HEK293 (cell line): ENCODE results near the gene TMCC1.
"Not testable (repeated sequence)": the region's sequence is repeated elsewhere in the genome, so short reads cannot be mapped to it uniquely, and the experiment has no call there.

Experiments
- CTCF ChIA-PET: fragments of 350-600 bp; formaldehyde crosslinking; extraction: SDS; loops from one replicate; lab custom pipeline; 2021; ENCODE audit warnings: antibody characterized with exemption; lab: Yijun Ruan, JAX
- POLR2A ChIA-PET: fragments of 300-600 bp; formaldehyde crosslinking; extraction: SDS; loops from one replicate; lab custom pipeline; 2020; ENCODE audit warnings: antibody characterized with exemption, inconsistent platforms; lab: Yijun Ruan, JAX
- H3K27ac ChIP-seq: fragments of 200-500 bp; sonication (Bioruptor generic); 2 replicates; pipeline ENCODE4 v1.5.1; 2014; ENCODE audit warnings: low read depth, low read length, control low read depth, inconsistent platforms; ENCODE audit errors: extremely low read depth
- H3K36me3 ChIP-seq, 2 experiments: fragments of 200-500 bp in 1 of 2; sonication (Bioruptor generic) in 1 of 2; 1 replicate in 1 of 2; 2 replicates in 1 of 2; pipeline ENCODE4 v1.5.1; 2014 to 2017; ENCODE audit warnings: inconsistent platforms in 2 of 2, low read length in 2 of 2; ENCODE audit not compliant: control insufficient read depth in 2 of 2, insufficient read depth in 1 of 2
- H3K4me1 ChIP-seq: fragments of 200-500 bp; sonication (Bioruptor generic); 2 replicates; pipeline ENCODE4 v1.5.1; 2014; ENCODE audit warnings: mild to moderate bottlenecking, low read length, inconsistent platforms; ENCODE audit not compliant: control insufficient read depth, insufficient read depth
- H3K4me3 ChIP-seq: 2 replicates; pipeline ENCODE4 v1.5.1; 2011; ENCODE audit warnings: low read depth, mild to moderate bottlenecking, control low read depth, low read length, moderate library complexity
- H3K9me3 ChIP-seq: fragments of 200-500 bp; sonication (Bioruptor generic); 2 replicates; pipeline ENCODE4 v1.5.1; 2014; ENCODE audit warnings: low read depth, low read length, inconsistent platforms; ENCODE audit not compliant: control insufficient read depth, insufficient read depth
- BCL11A ChIP-seq: fragments of 450-650 bp; formaldehyde crosslinking; IDR thresholded peaks from 2 replicates; pipeline ENCODE4 v1.5.1; 2016; ENCODE audit warnings: low read depth, missing biosample characterization, missing genetic modification characterization
- GFI1B ChIP-seq: fragments of 450-650 bp; formaldehyde crosslinking; IDR thresholded peaks from 2 replicates; pipeline ENCODE4 v1.5.1; 2016; ENCODE audit warnings: missing biosample characterization, missing genetic modification characterization
- SETDB1 ChIP-seq: IDR thresholded peaks from one replicate; pipeline ENCODE4 v1.6.1; 2017; ENCODE audit warnings: mild to moderate bottlenecking, low read length, moderate library complexity, mixed read lengths; ENCODE audit not compliant: insufficient read length
- ZNF174 ChIP-seq: fragments of 450-650 bp; formaldehyde crosslinking; IDR thresholded peaks from 2 replicates; pipeline ENCODE4 v1.5.0; 2017; ENCODE audit warnings: missing biosample characterization, mild to moderate bottlenecking, missing genetic modification characterization
- ZNF24 ChIP-seq: fragments of 450-650 bp; formaldehyde crosslinking; IDR thresholded peaks from 2 replicates; pipeline ENCODE4 v1.5.1; 2016; ENCODE audit warnings: missing biosample characterization, missing genetic modification characterization
- ZNF426 ChIP-seq: fragments of 450-650 bp; formaldehyde crosslinking; IDR thresholded peaks from 2 replicates; pipeline ENCODE4 v1.5.1; 2017; ENCODE audit warnings: missing biosample characterization, missing genetic modification characterization, mild to moderate bottlenecking, inconsistent platforms, moderate library complexity
- ZNF433 ChIP-seq: fragments of 450-650 bp; formaldehyde crosslinking; IDR thresholded peaks from 2 replicates; pipeline ENCODE4 v1.5.1; 2016; ENCODE audit warnings: missing biosample characterization, missing genetic modification characterization, low read depth
- ZNF791 ChIP-seq: fragments of 450-650 bp; formaldehyde crosslinking; IDR thresholded peaks from 2 replicates; pipeline ENCODE4 v1.5.1; 2016; ENCODE audit warnings: missing biosample characterization, missing genetic modification characterization
- ZNF843 ChIP-seq: fragments of 450-650 bp; formaldehyde crosslinking; IDR thresholded peaks from 2 replicates; pipeline ENCODE4 v1.5.1; 2016; ENCODE audit warnings: missing biosample characterization, missing genetic modification characterization
- TF ChIP-seq, protein P1 (sequence below): fragments of 450-650 bp; formaldehyde crosslinking; IDR thresholded peaks from 2 replicates; pipeline ENCODE4 v1.5.1; 2016; ENCODE audit warnings: missing biosample characterization, missing genetic modification characterization

The TMCC1 gene

DNA sequence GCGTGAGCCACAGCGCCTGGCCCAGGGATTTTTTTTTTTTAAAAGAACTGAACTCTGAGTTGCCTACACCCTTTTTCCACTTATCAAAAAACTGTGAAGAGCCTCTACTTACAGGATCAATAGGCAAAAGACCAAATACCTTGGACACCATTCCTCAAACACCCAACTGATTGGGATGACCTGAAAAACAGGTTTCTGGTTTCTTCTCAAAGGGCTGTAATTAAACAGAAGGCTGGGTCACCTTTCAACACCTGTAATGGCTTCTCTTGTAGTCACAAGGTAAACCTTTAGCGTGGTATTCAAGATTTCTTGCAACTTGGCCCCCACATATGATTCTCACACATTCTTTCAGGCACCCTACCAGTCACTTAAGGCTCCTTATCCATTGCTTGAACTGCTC lies 248.7 kb downstream of the TMCC1 start (continued):
- TF ChIP-seq BCL11A (tag by site-specific recombination) = no peak
- TF ChIP-seq, all 188 proteins: peak for 0

DNA sequence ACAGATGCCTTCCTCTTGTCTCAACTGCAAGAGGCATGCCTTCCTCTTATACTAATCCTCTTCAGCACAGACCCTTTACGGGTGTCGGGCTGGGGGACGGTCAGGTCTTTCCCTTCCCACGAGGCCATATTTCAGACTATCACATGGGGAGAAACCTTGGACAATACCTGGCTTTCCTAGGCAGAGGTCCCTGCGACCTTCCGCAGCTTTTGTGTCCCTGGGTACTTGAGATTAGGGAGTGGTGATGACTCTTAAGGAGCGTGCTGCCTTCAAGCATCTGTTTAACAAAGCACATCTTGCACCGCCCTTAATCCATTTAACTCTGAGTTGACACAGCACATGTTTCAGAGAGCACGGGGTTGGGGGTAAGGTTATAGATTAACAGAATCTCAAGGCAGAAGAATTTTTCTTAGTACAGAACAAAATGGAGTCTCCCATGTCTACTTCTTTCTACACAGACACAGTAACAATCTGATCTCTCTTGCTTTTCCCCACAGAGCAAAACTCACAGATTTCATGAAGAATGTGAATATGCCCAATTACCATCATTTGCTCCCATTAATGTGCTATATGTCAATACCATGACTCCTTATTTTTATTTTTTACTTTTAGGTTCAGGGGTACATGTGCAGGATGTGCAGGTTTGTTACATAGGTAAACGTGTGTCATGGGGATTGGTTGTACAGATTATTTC lies 251.8 kb downstream of the TMCC1 start:
- H3K4me3 ChIP-seq, H3K27ac ChIP-seq, H3K9me3 ChIP-seq, CTCF ChIA-PET, H3K36me3 ChIP-seq, H3K4me1 ChIP-seq, POLR2A ChIA-PET: not testable (repeated sequence)

DNA sequence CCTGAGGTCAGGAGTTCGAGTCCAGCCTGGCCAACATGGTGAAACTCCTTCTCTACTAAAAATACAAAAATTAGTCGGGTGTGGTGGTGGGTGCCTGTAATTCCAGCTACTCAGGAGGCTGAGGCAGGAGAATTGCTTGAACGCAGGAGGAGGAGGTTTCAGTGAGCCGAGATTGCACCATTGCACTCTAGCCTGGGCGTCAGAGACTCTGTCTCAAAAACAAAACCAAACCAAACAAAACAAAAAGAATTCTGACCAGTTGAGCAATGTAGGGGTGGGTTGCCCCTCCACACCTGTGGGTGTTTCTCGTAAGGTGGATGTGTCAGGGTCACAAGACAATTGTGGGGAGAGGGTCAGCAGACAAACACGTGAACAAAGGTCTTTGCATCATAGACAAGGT lies 252.5 kb downstream of the TMCC1 start:
- POLR2A ChIA-PET, CTCF ChIA-PET: not testable (repeated sequence)

DNA sequence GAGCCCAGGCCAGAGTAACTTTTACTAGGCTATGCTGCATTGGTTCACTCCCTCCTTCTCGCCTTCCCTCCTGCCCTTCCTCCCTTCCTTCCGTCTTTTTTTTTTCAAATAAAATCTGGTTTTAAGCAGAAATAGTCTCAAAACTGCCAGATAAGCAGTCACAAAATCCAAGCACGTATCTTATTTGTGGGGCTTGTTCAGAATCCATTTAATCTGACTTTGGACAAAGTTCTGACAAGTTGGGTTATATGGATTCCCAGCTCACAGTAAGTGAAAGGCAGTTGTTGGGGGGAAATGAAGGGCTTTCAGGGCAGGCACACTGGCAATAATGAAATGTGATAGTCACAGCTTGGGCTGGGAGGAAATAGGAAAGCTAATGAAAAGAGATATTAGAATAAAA lies 255.0 kb downstream of the TMCC1 start:
- ChIA-PET CTCF (interaction anchor here (0.7 to 1.3 kb wide), 3 partner anchors 10 to 176 kb away, joined by 3 to 8 read pairs (median 3); no protein-coding TSS in a partner anchor), POLR2A (no interaction called here)
- Histone ChIP-seq H3K9me3 (no peaks in the 10 kb centered on the region), H3K4me1 (no peaks in the 10 kb centered on the region), H3K27ac (no peak overlapping the region), H3K4me3 (no peak overlapping the region), H3K36me3 (no peaks in the 10 kb centered on the region)
- no peak for TF ChIP-seq ZNF174 (tag by site-specific recombination)
- no peak for TF ChIP-seq ZNF791 (tag by site-specific recombination)
- TF ChIP-seq ZNF433 (tag by site-specific recombination) = no peak
- TF ChIP-seq ZNF426 (tag by site-specific recombination) = no peak

More for the DNA sequence above, 252.5 kb downstream of the TMCC1 start:
- H3K27ac ChIP-seq, H3K4me3 ChIP-seq, H3K4me1 ChIP-seq, H3K9me3 ChIP-seq, H3K36me3 ChIP-seq: not testable (repeated sequence)

DNA sequence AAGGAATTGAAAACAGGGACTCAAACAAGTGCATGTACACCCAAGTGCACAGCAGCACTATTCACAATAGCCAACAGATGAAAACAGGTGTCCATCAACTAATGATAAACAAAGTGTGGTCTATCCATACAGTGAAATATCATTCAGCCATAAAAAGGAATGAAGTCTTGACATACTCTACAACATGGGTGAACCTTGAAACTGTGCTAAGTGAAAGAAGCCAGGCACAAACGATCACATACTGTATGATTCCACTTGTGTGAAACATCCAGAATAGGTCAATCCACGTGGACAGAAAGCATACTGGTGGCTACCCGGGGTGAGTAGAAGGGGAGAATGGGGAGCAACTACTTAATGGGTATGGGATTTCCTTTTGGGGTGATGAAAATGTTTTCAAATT lies 257.4 kb downstream of the TMCC1 start:
- Histone ChIP-seq H3K27ac (no peak overlapping the region), H3K4me3 (no peak overlapping the region), H3K36me3 (no peaks in the 10 kb centered on the region), H3K9me3 (no peaks in the 10 kb centered on the region), H3K4me1 (no peaks in the 10 kb centered on the region)
- TF ChIP-seq ZNF24 (tag by site-specific recombination) = no peak
- peak; percentile 79 for TF ChIP-seq SETDB1
- TF ChIP-seq, protein P1, sequence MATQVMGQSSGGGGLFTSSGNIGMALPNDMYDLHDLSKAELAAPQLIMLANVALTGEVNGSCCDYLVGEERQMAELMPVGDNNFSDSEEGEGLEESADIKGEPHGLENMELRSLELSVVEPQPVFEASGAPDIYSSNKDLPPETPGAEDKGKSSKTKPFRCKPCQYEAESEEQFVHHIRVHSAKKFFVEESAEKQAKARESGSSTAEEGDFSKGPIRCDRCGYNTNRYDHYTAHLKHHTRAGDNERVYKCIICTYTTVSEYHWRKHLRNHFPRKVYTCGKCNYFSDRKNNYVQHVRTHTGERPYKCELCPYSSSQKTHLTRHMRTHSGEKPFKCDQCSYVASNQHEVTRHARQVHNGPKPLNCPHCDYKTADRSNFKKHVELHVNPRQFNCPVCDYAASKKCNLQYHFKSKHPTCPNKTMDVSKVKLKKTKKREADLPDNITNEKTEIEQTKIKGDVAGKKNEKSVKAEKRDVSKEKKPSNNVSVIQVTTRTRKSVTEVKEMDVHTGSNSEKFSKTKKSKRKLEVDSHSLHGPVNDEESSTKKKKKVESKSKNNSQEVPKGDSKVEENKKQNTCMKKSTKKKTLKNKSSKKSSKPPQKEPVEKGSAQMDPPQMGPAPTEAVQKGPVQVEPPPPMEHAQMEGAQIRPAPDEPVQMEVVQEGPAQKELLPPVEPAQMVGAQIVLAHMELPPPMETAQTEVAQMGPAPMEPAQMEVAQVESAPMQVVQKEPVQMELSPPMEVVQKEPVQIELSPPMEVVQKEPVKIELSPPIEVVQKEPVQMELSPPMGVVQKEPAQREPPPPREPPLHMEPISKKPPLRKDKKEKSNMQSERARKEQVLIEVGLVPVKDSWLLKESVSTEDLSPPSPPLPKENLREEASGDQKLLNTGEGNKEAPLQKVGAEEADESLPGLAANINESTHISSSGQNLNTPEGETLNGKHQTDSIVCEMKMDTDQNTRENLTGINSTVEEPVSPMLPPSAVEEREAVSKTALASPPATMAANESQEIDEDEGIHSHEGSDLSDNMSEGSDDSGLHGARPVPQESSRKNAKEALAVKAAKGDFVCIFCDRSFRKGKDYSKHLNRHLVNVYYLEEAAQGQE (tag by site-specific recombination) = no peak
- TF ChIP-seq ZNF843 (tag by site-specific recombination) = no peak
- no peak for TF ChIP-seq GFI1B (tag by site-specific recombination)
- CTCF ChIA-PET = interaction anchor here (0.9 kb wide), 1 partner anchor 188 kb away, joined by 3 read pairs; no protein-coding TSS in a partner anchor
- POLR2A ChIA-PET = no interaction called here
